NCI-H345 treated with DMSO at 0.1 percent for 48 hours (cell line): ENCODE measurements around the gene SERPINF2.
"Not testable (repeated sequence)": the region's sequence is repeated elsewhere in the genome, so short reads cannot be mapped to it uniquely, and the experiment has no call there.

ENCODE experiments used
- DNase-seq: peaks from one replicate; lab custom pipeline; 2025; ENCODE audit not compliant: unreplicated experiment; lab: John Stamatoyannopoulos, UW

Gene SERPINF2

GRCh38 chr17:1733759-1734158, 8.9 kb upstream of the SERPINF2 start:
- DNase-seq: no peak

GRCh38 chr17:1735418-1735817, 7.3 kb upstream of the SERPINF2 start:
- DNase-seq: no peak

GRCh38 chr17:1735834-1736347, 6.8 kb upstream of the SERPINF2 start:
- no peak for DNase-seq

GRCh38 chr17:1736348-1737281, 6.1 kb upstream of the SERPINF2 start:
- no peak for DNase-seq

- DNase-seq: no peak
These were observed 5.0 kb upstream of the SERPINF2 start for GRCh38 chr17:1737531-1738291.

- not testable (repeated sequence) for DNase-seq
These were observed 772 bp upstream of the SERPINF2 start for GRCh38 chr17:1741899-1742298.

GRCh38 chr17:1743088-1743439, 393 bp downstream of the SERPINF2 start:
- no peak for DNase-seq

- no peak for DNase-seq
These were observed 2.2 kb downstream of the SERPINF2 start for GRCh38 chr17:1744551-1745512.

- no peak for DNase-seq
These were observed 2.9 kb downstream of the SERPINF2 start for GRCh38 chr17:1745513-1746020.

- DNase-seq: no peak
These were observed 4.4 kb downstream of the SERPINF2 start for GRCh38 chr17:1746975-1747543.

GRCh38 chr17:1750628-1751027, 8.0 kb downstream of the SERPINF2 start:
- no peak for DNase-seq

GRCh38 chr17:1752425-1753262, 10.0 kb downstream of the SERPINF2 start:
- DNase-seq: no peak

GRCh38 chr17:1753767-1754429, 11.2 kb downstream of the SERPINF2 start:
- DNase-seq: no peak

- no peak for DNase-seq
These were observed 11.9 kb downstream of the SERPINF2 start for GRCh38 chr17:1754430-1755112.

GRCh38 chr17:1755252-1755826, 12.7 kb downstream of the SERPINF2 start:
- DNase-seq: no peak

GRCh38 chr17:1755827-1756262, 13.2 kb downstream of the SERPINF2 start:
- no peak for DNase-seq

- no peak for DNase-seq
These were observed 16.1 kb downstream of the SERPINF2 start for GRCh38 chr17:1758807-1759206.

GRCh38 chr17:1759529-1759928, 16.9 kb downstream of the SERPINF2 start:
- no peak for DNase-seq
